Hypothalamus (tissue), 51 donors: ENCODE measurements around the gene ATOX1.
"Not testable (repeated sequence)": the region's sequence is repeated elsewhere in the genome, so short reads cannot be mapped to it uniquely, and the experiment has no call there.

Experiments used
- DNase-seq, 51 donors: peaks; one replicate each; lab custom pipeline; 2025; lab: John Stamatoyannopoulos, UW

Gene ATOX1, protein sequence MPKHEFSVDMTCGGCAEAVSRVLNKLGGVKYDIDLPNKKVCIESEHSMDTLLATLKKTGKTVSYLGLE

DNA sequence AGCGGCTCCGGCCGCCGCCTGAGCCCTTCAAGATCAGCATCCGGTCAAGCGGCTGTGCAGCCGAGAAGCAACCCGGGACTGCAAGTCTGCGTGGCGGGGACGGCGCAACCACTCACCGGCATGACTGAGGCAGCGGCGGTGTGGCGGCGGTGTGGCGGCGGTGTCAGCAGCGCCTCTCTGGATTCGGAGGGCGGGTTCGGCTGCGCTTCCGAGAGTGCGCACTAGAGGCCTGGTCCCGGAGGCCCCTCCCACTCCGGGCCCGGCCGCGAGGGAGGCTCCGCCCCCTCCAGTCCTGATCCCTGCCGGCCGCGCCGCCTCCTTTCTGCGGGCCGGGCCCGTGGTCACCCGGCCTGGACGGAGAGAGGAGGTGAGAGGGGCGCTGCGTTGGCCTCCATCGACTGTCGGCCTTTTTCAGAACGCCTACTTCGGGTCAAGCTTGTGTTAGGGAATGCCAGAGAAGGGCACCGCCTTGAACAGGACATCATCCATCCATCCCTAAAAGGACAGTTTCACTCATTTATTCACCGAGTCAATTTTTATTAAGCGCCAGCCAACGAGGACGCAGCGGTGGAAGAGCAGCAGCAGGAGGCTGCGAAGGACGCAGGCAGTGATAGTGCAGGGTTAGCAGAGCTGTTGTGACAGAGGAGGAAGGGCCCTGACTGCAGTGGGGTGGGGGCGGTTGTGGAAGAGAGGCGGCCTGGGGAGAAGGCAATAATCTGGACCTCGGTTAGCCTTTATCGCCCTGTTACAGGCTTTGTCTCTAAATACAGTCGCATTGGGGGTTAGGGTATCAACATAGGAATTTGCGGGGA, at the start of gene ATOX1:
ATOX1 (minus strand) TSS at position 202 of the 812 bp plus-strand sequence; CDS start at position 122, 80 bp downstream.
- DNase-seq = peak; percentile 27 to 96 (median 88)

DNA sequence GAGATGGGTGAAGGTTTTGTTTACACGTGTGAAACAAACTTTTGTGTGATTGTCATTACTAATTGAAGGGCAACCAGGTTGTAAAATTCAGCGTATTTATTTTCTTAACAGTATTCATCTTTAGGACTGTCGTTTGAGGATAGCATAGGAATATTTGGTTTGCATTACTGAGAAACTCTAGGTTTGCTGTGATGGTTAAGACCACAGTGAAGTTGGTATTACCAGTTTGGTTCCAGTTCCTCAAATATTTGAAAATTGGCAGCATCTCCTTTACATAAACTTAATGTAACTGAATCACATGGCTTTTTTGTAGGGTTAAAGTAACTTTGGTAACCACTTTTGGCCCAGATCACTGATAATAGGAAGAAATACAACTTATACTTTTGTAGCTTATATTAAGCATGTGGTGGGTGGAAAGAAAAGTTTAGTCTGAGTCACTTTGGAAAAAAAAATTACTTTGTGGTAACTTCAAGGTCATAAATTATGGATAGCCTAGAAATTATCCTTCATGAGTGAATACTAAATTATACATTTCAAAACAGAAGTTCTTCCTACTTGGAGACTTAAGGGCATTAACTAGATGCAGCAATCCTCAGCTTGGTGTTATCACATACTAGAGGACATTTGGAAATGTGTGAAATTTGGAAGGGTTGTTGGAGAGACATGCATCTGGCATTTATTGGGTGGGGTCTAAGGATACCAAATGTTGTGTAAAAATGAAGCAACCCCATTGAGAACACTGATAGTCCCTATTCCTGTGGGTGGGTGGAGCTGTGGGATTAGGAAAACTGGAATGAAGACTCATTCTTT, 47.2 kb upstream of the ATOX1 start:
- no peak for DNase-seq

DNA sequence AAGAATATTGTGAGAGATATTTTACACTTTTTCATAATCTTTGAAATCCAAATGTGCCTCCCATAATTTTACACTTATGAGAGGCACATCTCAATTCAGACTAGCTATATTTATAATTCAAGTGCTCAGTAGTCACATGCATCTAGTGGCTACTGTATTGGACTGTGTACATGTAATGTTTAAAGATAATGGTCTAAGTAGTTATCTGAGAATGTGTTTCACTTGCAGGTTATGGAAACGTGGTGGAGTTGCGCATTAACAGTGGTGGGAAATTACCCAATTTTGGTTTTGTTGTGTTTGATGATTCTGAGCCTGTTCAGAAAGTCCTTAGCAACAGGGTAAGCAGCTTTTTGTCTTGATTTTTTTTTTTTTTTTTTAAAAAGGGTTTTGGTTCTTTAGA, 42.1 kb upstream of the ATOX1 start:
- no peak for DNase-seq

DNA sequence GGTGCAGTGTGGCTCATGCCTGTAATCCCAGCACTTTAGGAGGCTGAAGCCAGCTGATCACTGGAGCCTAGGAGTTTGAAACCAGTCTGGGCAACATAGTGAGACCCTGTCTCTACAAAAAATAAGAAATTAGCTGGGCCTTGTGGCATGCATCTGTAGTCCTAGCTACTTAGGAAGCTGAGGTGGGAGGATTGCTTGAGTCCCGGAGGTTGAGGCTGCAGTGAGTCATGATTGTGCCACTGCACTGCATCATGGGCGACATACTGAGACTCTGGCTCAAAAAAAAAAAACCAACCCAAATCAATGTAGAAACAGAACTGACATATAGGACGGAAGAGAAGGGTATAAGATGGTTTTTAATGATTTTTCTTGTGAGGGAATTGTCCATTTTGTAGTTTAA, 41.0 kb upstream of the ATOX1 start:
- peak in 1 of 51 donors; percentile 21 for DNase-seq

DNA sequence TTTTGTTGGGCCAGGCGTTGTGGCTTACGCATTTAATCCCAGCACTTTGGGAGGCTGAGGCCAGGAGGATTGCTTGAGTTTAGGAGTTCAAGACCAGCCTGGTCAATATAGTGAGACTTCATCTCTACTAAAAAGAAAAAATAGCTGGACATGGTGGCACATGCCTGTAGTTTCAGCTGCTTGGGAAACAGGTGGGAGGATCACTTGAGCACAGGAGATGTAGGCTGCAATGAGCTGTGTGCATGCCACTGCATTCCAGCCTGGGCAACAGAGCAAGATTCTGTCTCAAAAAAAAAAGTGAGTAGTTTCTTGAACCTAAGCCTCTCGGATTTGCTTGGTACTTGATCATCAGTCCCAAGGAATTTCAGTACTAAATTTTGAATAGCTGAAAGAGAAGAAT, 40.2 kb upstream of the ATOX1 start:
- no peak for DNase-seq

DNA sequence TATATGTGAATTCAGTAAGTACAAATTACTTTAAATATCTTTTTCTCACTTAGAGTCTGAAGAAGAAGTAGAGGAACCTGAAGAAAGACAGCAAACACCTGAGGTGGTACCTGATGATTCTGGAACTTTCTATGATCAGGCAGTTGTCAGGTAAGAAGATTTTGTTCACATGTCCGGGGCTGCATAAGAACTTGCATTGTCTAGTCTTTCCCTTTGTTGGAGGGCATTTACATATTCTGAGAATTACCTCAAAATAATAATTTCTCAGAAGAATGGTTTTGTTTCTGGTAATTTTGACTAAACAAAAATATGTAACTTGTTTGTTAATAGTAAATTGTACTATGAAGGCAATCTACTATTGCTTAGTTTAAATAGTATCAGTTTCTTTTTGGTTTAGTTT, 37.0 kb upstream of the ATOX1 start:
- DNase-seq = no peak

DNA sequence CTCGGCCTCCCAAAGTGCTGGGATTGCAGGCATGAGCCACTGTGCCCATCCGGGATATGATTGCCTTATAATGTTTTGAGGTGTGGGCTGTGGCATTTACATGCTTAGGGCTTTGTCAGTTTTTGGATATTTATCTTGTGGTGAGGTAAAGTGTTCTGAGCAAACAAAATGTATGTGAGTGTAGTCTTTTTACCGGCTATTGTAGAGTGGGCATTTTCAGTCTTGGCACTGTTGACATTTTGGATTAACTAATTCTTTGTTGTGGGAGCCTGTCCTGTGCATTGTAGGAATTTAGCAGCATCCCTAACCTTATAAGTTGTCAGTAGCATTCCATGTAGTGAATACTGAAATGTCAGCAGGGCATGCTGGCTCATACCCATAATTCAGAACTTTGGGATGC, 34.9 kb upstream of the ATOX1 start:
- no peak for DNase-seq

DNA sequence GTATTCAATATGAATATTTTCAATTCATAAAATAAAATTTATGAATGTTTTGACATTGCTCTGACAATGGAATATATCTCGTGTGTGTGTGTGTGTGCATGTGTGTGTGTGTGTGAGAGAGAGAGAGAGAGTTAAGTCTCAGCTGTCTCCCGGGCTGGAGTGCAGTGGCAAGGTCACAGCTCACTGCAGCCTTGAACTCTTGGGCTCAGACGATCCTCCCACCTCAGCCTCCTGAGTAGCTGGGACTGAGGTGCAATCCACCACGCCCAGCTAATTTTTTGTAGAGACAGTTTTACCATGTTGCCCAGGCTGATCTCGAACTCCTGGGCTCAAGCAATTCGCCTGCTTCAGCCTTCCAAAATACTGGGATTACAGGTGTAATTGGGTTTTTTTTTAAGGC, 29.4 kb upstream of the ATOX1 start:
- DNase-seq = no peak

DNA sequence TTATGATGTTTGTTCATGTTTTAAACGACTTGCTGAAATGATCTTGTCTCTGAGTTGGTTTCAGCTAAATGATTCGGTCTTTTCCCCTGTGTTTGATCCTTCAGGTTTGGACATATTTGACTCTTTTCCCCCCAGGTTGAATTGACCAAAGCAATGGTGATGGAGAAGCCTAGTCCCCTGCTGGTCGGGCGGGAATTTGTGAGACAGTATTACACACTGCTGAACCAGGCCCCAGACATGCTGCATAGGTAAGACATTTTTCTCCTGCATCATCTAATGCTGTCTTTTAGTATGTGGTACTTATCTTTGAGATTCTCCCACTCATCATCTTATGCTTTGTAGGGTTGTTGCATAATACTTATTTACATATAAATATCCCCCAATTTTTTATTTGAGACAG, 28.0 kb upstream of the ATOX1 start:
- no peak for DNase-seq

DNA sequence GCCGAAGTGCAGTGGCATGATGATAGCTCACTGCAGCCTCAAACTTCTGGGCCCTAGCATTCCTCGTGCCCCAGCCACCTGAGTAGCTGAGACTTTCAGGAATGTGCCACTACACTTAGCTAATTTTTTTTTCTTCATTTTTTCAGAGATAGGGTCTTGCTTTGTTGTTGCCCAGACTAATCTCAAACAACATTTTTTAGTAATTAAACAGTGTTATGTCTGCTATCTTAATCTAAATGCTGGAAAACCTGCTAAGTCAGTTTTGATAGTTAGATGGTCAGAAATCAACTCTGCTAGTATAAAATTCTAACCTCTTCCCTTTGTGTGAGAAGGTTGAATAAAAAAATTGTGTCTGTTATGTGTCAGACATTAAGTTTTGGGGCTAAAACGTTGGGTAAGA, 25.7 kb upstream of the ATOX1 start:
- no peak for DNase-seq

DNA sequence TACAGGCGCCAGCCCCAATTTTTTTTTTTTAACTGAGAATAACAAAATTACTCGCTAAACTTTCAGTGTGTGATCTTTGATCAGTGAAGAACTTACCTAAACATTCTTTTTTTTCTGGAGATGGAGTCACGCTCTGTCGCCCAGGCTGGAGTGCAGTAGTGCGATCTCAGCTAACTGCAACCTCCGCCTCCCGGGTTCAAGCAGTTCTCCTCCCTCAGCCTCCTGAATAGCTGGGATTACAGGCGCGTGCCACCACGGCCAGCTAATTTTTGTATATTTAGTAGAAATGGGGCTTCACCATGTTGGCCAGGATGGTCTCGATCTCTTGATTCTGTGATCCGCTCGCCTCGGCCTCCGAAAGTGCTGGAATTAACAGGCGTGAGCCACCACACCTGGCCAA, 25.2 kb upstream of the ATOX1 start:
- DNase-seq = not testable (repeated sequence)

DNA sequence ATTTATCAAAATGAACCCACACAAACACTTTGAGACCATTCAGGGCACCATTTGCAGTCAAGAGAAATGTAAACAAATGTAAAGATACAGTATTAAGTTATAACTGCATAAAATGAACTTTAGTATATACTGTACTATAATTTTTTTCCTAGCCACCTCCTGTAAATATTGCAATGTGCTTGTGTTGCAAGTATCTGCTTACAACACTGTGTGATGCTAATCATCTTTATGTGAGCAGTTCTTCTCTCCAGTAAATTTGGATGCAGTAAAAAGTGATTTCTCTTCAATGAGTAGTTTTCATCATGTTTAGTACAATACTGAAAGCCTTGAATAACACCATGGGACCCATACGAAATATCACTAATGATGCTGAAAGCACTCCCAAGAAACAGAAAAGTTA, 22.8 kb upstream of the ATOX1 start:
- DNase-seq = no peak

DNA sequence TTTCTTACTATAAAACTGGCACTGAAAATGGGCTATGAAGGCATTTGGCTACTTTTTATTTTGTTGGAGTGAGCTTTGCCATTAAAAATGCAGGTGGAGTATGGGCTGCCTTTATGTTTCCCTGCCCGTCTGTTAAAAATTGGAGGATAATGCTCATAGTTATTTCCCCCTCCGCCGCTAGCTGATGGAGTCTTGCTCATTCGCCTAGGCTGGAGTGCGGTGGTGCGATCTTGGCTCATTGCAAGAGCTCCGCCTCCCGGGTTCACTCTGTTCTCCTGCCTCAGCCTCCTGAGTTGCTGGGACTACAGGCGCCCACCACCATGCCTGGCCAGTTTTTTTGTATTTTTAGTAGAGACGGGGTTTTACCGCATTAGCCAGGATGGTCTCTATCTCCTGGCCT, 21.9 kb upstream of the ATOX1 start:
- DNase-seq = no peak

DNA sequence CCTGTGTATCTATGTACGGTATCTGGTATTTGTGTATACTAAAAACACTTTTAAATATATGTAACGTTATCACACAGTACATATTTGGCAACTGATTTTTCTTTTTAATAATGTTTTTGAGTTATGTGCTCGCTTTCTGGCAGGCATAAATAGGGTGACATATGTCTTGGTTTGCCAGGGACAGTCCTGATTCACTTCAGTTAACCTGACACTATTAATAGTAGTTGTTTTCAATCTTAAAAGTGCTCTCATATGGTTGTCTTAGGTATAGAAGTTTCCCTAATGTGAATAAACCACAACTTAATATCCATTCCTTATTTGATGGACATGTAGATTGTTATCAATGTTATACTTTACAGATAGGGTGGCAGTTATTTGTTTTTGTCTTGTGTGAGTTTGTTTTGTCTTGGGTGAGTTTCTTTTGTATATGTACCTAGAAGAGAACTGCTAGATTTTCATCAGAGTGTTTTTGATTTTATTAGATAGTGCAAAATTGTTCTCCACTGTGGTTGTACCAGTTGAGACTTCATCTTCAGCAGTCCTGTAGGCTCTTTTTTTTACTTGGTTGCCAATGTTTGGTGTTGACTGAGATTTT, 21.2 kb upstream of the ATOX1 start:
- DNase-seq = no peak

DNA sequence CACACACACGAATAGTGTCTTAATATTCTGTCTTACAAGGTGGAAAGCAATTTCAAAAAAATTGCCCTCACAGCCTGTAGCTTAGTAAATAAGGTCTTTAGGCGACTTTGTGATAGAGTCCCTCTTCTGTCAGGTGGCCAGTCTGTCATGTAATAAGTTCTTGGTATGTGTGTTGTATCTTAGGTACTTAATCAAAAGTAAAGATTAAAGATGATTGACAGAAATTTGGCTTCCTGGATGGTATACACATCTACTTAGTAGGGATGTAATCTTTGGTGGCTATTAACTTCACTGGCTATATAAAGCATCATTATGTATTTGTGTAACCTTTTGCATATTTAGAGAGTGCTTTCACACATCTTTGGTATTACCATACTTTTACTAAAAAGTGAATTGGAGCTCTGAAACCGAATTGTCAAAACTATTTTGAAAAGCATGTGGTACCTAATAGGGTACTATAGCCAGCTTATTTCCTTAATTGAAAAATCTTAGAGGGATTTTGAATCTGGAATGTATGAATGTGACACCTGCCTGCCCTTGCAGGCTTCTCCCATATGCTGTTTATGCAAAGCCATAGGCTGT, 16.7 kb upstream of the ATOX1 start:
- no peak for DNase-seq

DNA sequence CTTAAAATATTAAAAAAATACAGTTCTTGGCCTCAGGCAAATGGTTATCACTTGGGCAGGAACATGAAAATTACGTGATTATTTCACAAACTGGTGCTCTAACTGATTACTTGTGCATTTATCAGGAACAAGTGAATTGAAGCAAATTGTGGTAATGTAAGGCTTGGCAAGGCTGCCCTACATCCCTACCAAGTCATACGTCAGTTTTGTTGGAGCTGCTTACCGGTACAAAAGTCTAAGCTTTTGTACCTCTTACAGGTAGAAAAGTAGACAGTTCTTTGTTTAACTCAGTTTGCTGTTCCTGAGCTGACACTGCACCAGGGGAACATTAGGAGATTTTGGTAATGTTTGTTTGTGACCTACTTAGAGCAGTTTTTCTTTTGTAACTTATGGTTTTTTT, 15.5 kb upstream of the ATOX1 start:
- DNase-seq = no peak

DNA sequence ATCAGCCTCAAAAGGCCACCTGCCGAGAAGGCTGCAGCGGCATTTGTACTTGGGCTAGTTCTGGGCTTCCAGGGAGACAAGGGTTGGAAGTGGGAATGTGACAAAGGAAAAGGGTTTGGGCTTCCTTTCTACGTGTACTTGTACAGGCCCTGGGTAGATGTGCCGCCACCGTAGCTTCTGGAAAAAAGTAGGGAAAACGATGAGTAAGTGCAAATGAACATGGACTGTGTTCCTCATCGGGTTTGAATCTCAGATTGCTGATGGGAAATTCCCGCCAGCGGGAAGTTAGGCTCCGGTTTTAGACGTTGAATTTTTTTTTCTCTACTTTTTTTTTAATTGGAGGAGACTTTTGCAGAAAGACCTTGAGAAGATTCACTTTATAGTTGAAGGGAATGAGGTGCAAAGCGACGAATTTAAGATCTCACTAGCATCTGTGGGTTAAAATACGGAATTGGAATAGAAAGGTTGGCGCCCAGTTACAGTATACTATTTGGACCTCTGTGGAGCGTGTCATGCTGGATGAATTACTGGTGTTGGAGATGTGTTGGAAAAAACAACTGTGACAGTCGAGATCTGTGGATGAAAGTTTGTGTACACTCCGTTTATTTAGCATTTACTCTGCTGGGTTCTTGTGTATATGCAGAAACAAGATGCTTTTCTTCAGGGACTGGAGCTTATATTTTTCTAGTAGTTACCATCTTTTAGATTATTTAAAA, 14.6 kb upstream of the ATOX1 start:
- peak in 3 of 51 donors; percentile 20 to 53 (median 45) for DNase-seq

DNA sequence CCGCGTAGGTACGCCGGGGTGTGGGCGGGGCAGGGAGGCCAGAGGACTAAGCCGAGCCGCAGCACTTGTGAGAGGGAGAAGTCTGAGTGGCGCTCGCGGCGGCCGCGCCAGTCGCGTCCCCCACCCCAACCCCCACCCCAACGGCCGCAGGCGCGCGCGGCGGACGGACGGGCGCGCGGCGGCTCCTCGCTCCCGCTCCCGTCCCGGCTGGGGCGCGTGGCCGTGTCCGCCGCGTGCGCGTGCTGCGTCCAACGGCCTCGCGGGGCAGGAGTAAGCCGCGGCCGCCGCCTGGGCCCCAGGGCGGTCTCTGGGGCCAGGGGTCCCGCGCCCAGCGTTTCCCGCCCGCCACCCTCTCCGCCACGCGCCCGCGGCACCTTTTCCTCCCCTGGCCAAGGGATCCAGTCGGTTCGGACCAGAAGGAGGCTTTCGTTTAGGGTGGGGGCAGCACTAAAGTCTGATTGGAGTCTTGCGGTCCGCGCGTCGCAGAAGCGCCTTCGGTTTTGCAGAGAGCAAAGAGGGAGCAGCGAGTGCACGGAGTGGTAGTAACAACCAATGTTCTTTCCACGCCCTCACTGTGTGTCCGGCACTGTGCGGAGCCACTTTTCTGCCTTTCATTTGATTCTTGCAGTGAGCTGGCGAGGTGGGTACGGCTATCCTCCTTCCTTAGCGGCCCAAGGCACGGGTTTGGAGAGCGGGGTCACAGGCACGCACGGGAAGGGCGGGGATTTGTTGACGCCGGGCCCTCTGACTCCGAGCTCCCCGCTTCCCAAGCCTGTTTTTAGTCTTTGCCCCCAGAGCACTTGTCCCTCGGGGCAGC, 13.8 kb upstream of the ATOX1 start:
- peak in 30 of 51 donors; percentile 11 to 88 (median 53) for DNase-seq

DNA sequence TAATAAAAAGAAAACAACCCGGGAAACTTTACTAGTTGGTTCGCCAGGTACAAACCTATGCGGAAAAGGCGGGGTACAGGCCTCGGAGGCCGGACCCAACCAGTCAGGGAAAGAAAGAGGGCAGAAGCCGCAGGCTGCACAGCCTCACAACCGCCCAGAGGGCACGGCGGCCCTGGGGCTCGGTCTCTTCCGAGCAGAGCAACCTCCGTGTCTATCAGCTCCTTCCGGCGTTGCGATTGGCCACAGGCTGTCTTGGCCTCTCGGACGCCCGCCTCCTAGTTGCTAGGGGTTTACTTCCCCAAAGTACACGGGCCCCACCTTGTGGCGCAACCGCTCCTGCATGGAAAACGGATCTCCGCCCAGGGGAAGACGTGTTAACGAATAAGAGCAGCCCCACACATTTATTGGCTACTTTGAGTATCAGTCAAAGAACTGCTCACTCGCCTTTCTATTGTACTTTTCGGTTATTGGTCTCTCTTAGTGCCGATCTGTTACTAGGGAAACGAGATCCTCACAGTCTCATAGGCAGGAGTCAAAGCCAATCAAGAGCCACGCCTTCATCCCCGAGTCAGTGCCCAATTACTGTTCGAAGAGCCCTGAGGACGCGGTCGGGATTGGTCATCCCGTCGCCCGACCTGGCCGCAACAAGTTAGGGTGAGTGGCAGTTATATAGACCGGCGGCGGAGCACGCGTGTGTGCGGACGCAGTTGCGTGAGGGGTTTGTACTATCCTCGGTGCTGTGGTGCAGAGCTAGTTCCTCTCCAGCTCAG, 13.0 kb upstream of the ATOX1 start, which contains the start of gene G3BP1:
G3BP1 (plus strand) TSS at position 696 of the 770 bp plus-strand sequence. CDS start 14,667 bp downstream, outside the sequence.
- peak; percentile 81 to 100 (median 100) for DNase-seq
